Fibroblast of lung (primary cell): Measurements from ENCODE around the gene RSRP1.

Experiments
- CTCF ChIP-seq, 2 donors: IDR thresholded peaks in 1 of 2; conservative IDR thresholded peaks in 1 of 2; 1 replicate in 1 of 2; 2 replicates in 1 of 2; pipeline ENCODE4 v1.5.1; 2011 to 2012; ENCODE audit warnings: low read length in 2 of 2, control low read depth in 1 of 2, inconsistent platforms in 1 of 2, low read depth in 1 of 2, mild to moderate bottlenecking in 1 of 2
- EZH2 ChIP-seq: IDR thresholded peaks from 2 replicates; pipeline ENCODE4 v1.5.1; 2012; ENCODE audit warnings: low read length, control low read depth, mild to moderate bottlenecking; ENCODE audit errors: missing control alignments

- TF ChIP-seq CTCF (conservative IDR thresholded peaks at IDR 0.05 in 1 of 2, IDR thresholded peaks at IDR 0.05 in 1 of 2; ENCODE audit: low read depth in 1 of 2, low read length in 2 of 2) (no peak), EZH2 (no peak)
Observed at GRCh38 chr1:25210728-25211127, 36.5 kb downstream of the RSRP1 start.
